ENCODE data around the gene METTL8.

METTL8 gene

DNA sequence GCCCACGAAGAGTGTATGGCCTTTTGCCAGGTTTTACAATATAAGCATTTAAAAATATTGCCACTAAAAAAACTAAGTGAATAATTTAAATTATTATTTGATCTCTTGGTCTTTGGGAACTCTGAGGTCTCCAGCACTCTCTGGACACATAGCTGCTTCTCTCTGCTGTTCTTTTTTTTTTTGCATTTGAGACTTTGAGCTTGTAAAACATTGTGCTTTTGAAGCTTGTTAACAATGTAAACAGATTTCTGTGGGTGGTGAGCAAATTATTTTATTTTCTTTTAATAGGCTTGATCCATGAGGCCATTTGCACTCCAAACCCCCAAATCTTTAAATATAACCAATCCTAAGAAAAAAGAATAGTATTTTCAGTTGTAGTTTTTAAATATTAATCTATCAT, 42.2 kb upstream of the METTL8 start:
- FAIRE-seq, result no peak
- no peak for DNase-seq (ENCODE audit: insufficient read length, low spot score)
- TF ChIP-seq, protein P1, sequence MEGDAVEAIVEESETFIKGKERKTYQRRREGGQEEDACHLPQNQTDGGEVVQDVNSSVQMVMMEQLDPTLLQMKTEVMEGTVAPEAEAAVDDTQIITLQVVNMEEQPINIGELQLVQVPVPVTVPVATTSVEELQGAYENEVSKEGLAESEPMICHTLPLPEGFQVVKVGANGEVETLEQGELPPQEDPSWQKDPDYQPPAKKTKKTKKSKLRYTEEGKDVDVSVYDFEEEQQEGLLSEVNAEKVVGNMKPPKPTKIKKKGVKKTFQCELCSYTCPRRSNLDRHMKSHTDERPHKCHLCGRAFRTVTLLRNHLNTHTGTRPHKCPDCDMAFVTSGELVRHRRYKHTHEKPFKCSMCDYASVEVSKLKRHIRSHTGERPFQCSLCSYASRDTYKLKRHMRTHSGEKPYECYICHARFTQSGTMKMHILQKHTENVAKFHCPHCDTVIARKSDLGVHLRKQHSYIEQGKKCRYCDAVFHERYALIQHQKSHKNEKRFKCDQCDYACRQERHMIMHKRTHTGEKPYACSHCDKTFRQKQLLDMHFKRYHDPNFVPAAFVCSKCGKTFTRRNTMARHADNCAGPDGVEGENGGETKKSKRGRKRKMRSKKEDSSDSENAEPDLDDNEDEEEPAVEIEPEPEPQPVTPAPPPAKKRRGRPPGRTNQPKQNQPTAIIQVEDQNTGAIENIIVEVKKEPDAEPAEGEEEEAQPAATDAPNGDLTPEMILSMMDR (IDR thresholded peaks at IDR 0.05; ENCODE audit: insufficient read depth, missing control alignments), result no peak

- DNase-seq (ENCODE audit: insufficient read length, low spot score), result no peak
- TF ChIP-seq, protein P1 (IDR thresholded peaks at IDR 0.05; ENCODE audit: insufficient read depth, missing control alignments), result no peak
- FAIRE-seq, result no peak
Observed at GRCh38 chr2:171470129-171470528, 36.3 kb upstream of the METTL8 start.

DNA sequence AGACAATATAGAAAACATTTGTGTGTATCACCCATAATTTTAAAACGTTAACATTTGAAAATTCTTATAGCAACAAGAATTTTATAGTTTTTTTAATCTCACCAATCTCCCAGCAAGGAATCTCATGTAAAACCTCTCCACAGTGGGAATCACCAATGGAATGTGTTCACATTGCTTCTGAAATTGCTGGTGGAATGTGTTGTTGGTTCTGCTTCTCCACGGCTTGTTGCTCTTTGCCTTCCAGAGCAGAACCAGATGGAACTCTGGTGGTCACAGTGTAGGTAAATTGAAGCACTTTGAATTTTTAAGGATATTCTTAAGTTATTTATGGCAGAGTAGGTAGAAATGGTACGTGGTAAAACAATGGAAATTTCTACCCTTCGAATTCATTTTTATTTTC, 35.4 kb upstream of the METTL8 start:
- TF ChIP-seq, protein P1 (IDR thresholded peaks at IDR 0.05; ENCODE audit: insufficient read depth, missing control alignments), result no peak
- no peak for FAIRE-seq
- no peak for DNase-seq (ENCODE audit: insufficient read length, low spot score)

- DNase-seq (ENCODE audit: insufficient read length, low spot score) (no peak), FAIRE-seq (no peak)
- TF ChIP-seq, protein P1 (IDR thresholded peaks at IDR 0.05; ENCODE audit: insufficient read depth, missing control alignments), result no peak
Observed at GRCh38 chr2:171460537-171460936, 26.7 kb upstream of the METTL8 start.

DNA sequence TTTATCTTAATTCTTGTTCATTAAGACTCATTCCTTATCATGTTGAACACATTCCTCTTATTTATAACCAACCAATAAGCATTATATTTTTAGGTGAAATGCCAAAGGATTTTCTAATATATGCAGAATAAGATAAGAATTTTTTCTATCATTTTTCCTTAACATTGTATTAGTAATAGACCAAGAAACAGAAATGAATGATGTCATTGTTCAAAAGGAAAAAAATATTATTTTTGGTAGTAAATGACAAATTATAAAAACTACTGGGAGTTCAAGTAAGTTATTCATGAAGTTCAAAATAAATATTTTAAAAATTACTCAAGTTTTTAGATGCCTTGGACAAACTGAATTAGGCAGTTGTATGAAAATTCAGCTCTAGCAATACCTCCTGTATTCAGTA, 25.7 kb upstream of the METTL8 start:
- TF ChIP-seq, protein P1 (IDR thresholded peaks at IDR 0.05; ENCODE audit: insufficient read depth, missing control alignments), result no peak
- no peak for DNase-seq (ENCODE audit: insufficient read length, low spot score)
- FAIRE-seq, result no peak

- FAIRE-seq (no peak), DNase-seq (ENCODE audit: insufficient read length, low spot score) (no peak)
- TF ChIP-seq, protein P1 (IDR thresholded peaks at IDR 0.05; ENCODE audit: insufficient read depth, missing control alignments), result no peak
Observed at GRCh38 chr2:171452773-171453172, 19.0 kb upstream of the METTL8 start.

DNA sequence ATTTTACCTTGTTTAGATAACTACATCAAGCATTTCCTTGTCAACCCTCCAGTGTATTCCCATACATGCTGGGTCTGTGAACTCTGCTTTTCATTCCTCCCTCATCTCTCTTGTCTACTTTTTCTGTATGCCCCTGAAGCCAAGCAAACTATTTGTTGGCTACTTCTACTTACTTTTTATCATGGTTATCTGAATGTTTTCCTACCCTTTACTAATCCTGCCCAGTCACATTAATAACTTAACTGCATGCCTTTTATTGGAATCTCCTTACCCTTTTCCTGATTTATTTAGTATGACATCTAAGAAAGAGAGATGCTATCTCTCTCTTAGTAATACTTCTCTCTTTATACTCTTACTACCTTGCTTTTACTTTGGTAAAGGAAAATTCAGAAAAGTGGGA, 17.3 kb upstream of the METTL8 start:
- TF ChIP-seq, protein P1 (IDR thresholded peaks at IDR 0.05; ENCODE audit: insufficient read depth, missing control alignments), result no peak
- FAIRE-seq, result no peak
- no peak for DNase-seq (ENCODE audit: insufficient read length, low spot score)
